Aorta (tissue), 5 donors: ENCODE data around the gene BTG4. TPM values are rescaled to one million over a fixed set of nuclear protein-coding genes. Genes with fewer than 3 reads are reported as not detected.

Source experiments
- ATAC-seq: fragments of 200-7000 bp; cut with Tn5 transposase; one replicate; pipeline ENCODE4 v1.9.1; 2022; ENCODE audit warnings: moderate library complexity; ENCODE audit not compliant: low FRiP score
- DNase-seq, 2 donors: peaks; one replicate each; pipeline ENCODE4 v3.0.0-alpha.2; 2020
- H3K27ac ChIP-seq, 2 donors: one replicate each; pipeline ENCODE4 v1.5.1; 2013; ENCODE audit warnings: low read length in 2 of 2, mild to moderate bottlenecking in 2 of 2, moderate library complexity in 2 of 2, control low read depth in 1 of 2, inconsistent platforms in 1 of 2, low read depth in 1 of 2
- H3K27me3 ChIP-seq, 2 donors: one replicate each; pipeline ENCODE4 v1.6.1; 2013; ENCODE audit warnings: control low read depth in 1 of 2, low read length in 1 of 2, mild to moderate bottlenecking in 1 of 2, moderate library complexity in 1 of 2; ENCODE audit not compliant: insufficient read depth in 2 of 2, control insufficient read depth in 1 of 2
- H3K36me3 ChIP-seq, 2 donors: one replicate each; pipeline ENCODE4 v1.6.1; 2013; ENCODE audit warnings: control low read depth in 1 of 2, low read length in 1 of 2, mild to moderate bottlenecking in 1 of 2; ENCODE audit not compliant: insufficient read depth in 2 of 2, control insufficient read depth in 1 of 2
- H3K4me1 ChIP-seq, 2 donors: one replicate each; pipeline ENCODE4 v1.6.1; 2013; ENCODE audit warnings: low read length in 2 of 2, control low read depth in 1 of 2, mild to moderate bottlenecking in 1 of 2, moderate library complexity in 1 of 2; ENCODE audit not compliant: insufficient read depth in 2 of 2, control insufficient read depth in 1 of 2
- H3K4me3 ChIP-seq, 2 donors: one replicate each; pipeline ENCODE4 v1.5.1; 2013; ENCODE audit warnings: low read length in 2 of 2, control low read depth in 1 of 2, mild to moderate bottlenecking in 1 of 2
- H3K9me3 ChIP-seq: one replicate; pipeline ENCODE4 v1.6.1; 2013; ENCODE audit warnings: mild to moderate bottlenecking, low read length; ENCODE audit not compliant: control insufficient read depth
- WGBS, 2 donors: extraction: QIAGEN DNeasy Blood & Tissue Kit; methylation state at CpG; one replicate each; pipeline ENCODE4 v1.1.7; 2013; 5-methylcytosine and 5-hydroxymethylcytosine counted together
- intact Hi-C, 2 donors: fragments of 100-400 bp; cut with DNase I; formaldehyde crosslinking; loops; one replicate each; pipeline versions ENCODE4 v1.14.2 to v1.15.0; 2022
- polyA plus RNA-seq, 2 donors: library from polyadenylated mRNA; stranded (reverse); fragments of 200-250 nt; gene quantifications; one replicate each; pipeline ENCODE4 v1.2.3, GENCODE V29; 2013
- total RNA-seq, 2 donors: library from RNA; stranded (reverse); fragmentation: NEBNext Ultra II Directional; extraction: Animal tissue kit (Norgen Biotek cat#: 25700); gene quantifications; one replicate each; pipeline ENCODE4 v1.2.1, GENCODE V29; 2021
- donor health status: healthy with polysubstance abuse.
- donor health status: Bipolar disorder and iron deficiency.
- donor health status: DM: no; HTN: no; CAD: no.
- donor health status: DM: no; HTN: no; CAD: no.
- donor health status: DM: yes; HTN: yes; CAD: no.

BTG4 gene
- total and polyA plus RNA-seq, 4 donors: not detected

GRCh38 chr11:111449696-111450479, 62.3 kb downstream of the BTG4 start:
- DNase-seq: no peak
- no peaks in the 10 kb centered on the region for H3K36me3 ChIP-seq
- 91 to 95% methylated on average over 4 of the region's 4 CpGs for WGBS, 2 donors

DNA sequence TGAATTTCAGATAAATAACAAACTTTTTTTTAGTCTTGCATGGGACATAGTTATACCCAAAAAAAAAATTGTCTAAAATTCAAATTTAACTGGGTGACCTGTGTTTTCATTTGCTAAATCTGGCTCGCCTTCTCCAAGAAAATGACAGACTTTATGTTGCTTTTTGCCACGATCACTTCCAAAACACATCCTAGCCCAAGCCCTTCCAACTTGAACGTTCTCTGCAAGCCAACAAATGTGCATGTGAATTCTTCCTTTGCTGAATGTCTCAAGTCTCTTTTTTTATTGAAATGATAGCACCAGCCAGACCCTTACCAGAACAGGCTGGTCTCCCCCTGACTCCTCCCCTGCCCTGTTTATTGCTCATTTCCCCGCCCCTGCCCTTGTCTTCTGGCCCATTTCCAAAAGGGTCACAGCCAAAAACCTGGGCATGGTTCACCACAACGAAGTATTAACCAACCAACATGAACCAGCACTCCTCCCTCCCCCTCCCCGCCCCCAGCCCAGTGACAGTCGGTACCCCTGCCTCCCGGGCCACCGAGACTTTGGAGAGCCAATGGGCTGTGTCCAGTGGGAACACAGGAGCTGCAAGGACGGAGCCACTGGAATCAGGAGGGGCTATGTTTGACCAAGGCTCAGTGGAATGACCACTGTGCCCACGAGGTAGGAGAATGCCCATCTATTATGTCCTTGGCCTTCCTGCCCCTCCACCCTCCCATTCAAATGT, 63.2 kb downstream of the BTG4 start:
- no peaks in the 10 kb centered on the region for H3K9me3 ChIP-seq
- no peaks in the 10 kb centered on the region for H3K27me3 ChIP-seq
- H3K27ac ChIP-seq: no peak overlapping the region
- intact Hi-C loops: loop anchor here in 1 of 2 donors (10.0 kb wide), 1 partner anchor 1244 kb away; no protein-coding TSS in a partner anchor
- H3K4me1 ChIP-seq: no peaks in the 10 kb centered on the region
- DNase-seq: no peak
- ATAC-seq: no peak
- H3K4me3 ChIP-seq: no peak overlapping the region
- H3K36me3 ChIP-seq: no peaks in the 10 kb centered on the region
- 22 to 27% methylated on average over 11 of the region's 11 CpGs for WGBS, 2 donors

More at GRCh38 chr11:111449696-111450479, 62.3 kb downstream of the BTG4 start:
- H3K27me3 ChIP-seq: no peaks in the 10 kb centered on the region
- intact Hi-C loops: loop anchor here in 1 of 2 donors (10.0 kb wide), 1 partner anchor 1245 kb away; no protein-coding TSS in a partner anchor
- no peak for ATAC-seq
- no peak overlapping the region for H3K4me3 ChIP-seq
- no peak overlapping the region for H3K27ac ChIP-seq
- H3K4me1 ChIP-seq: no peaks in the 10 kb centered on the region
- no peaks in the 10 kb centered on the region for H3K9me3 ChIP-seq

DNA sequence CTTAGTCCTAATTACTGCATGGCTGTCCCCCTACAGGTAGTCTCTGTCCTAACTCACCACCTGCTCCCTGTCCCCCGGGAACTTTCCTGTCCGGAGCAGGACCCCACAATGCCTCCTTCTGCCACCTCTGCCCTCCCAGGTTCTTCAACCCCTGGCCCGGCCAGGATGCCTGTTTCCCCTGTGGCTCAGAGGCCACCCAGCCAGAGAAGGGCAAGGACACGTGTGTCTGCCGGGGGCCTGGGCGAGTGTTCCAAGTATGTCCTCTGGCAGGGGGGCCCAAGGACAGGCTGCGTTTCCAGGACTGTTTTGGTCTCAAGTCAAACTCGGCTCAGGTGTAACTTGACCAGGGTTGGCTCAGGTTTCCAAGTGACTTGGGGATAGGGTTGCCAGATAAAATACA, 63.8 kb downstream of the BTG4 start:
- Histone ChIP-seq H3K27me3 (no peaks in the 10 kb centered on the region), H3K36me3 (no peaks in the 10 kb centered on the region), H3K9me3 (no peaks in the 10 kb centered on the region), H3K4me3 (no peak overlapping the region), H3K4me1 (no peaks in the 10 kb centered on the region), H3K27ac (no peak overlapping the region)
- ATAC-seq (no peak), DNase-seq (no peak)
- 23 to 25% methylated on average over 8 of the region's 8 CpGs for WGBS, 2 donors
- intact Hi-C loops: loop anchor here in 1 of 2 donors (10.0 kb wide), 1 partner anchor 1244 kb away; no protein-coding TSS in a partner anchor

DNA sequence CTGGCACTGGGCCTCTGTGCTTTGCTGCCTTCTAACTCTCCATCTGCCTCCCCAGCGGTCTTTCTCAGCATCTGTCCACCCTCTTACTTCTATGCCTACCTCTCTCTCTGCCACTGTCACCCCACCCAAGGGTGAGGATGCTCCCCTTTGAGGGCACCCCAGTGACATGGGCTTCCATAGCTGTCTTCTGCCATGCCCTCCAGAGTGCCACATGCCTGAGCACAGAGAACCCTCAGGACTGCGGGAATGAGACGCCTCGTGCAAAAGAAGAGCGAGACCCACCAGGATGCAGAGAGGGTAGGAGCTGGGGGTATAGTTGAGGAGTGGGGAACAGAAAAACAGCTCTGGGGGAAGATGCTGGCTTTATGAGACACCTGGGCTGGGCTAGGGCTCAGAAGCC, 64.3 kb downstream of the BTG4 start:
- no peaks in the 10 kb centered on the region for H3K36me3 ChIP-seq
- H3K27ac ChIP-seq: no peak overlapping the region
- ATAC-seq: no peak
- H3K9me3 ChIP-seq: no peaks in the 10 kb centered on the region
- no peak for DNase-seq
- H3K4me1 ChIP-seq: no peaks in the 10 kb centered on the region
- intact Hi-C loops: loop anchor here in 1 of 2 donors (2.0 to 10.0 kb wide), 2 partner anchors 165 to 1243 kb away; no protein-coding TSS in a partner anchor
- no peak overlapping the region for H3K4me3 ChIP-seq
- H3K27me3 ChIP-seq: no peaks in the 10 kb centered on the region
- 91% methylated on average over 5 of the region's 5 CpGs for WGBS, 2 donors

- no peak overlapping the region for H3K27ac ChIP-seq
- no peak for ATAC-seq
- H3K36me3 ChIP-seq: no peaks in the 10 kb centered on the region
- H3K4me3 ChIP-seq: no peak overlapping the region
- no peaks in the 10 kb centered on the region for H3K9me3 ChIP-seq
- no peaks in the 10 kb centered on the region for H3K27me3 ChIP-seq
- no peaks in the 10 kb centered on the region for H3K4me1 ChIP-seq
- intact Hi-C loops: loop anchor here in 1 of 2 donors (2.0 to 10.0 kb wide), 2 partner anchors 164 to 1242 kb away; no protein-coding TSS in a partner anchor
- 71 to 74% methylated on average over 4 of the region's 4 CpGs for WGBS, 2 donors
- no peak for DNase-seq
Observed at GRCh38 chr11:111447112-111447471, 65.1 kb downstream of the BTG4 start.

GRCh38 chr11:111446404-111447111, 65.6 kb downstream of the BTG4 start:
- DNase-seq (peak in 1 of 2 donors; percentile 85), ATAC-seq (peak; percentile 88)
- no peaks in the 10 kb centered on the region for H3K4me1 ChIP-seq
- H3K9me3 ChIP-seq: no peaks in the 10 kb centered on the region
- H3K36me3 ChIP-seq: no peaks in the 10 kb centered on the region
- no peak overlapping the region for H3K27ac ChIP-seq
- H3K4me3 ChIP-seq: no peak overlapping the region
- WGBS, 2 donors: 50 to 52% methylated on average over 5 of the region's 5 CpGs
- no peaks in the 10 kb centered on the region for H3K27me3 ChIP-seq
- intact Hi-C loops: loop anchor here (1.0 to 10.0 kb wide), 3 partner anchors 163 to 1242 kb away; no protein-coding TSS in a partner anchor

DNA sequence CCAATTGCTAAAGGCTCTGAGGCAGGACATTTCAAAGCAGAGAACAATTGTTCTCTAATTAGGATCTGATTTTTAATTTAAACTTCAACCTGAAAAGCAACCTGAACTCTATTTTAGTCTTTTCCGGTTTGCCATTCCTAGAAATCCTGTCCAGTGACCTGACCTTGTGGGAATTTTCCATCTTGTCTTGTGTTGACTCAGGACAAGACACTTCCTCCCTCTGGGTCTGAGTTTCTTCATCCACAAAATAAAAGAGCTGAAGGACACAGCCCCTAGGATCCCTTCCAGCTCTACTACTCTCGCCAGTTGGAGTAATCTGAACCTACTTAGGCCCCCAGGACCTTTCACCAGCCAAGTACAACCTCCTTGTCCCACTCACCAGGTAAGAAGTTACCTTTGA, 66.6 kb downstream of the BTG4 start:
- intact Hi-C loops: loop anchor here in 1 of 2 donors (10.0 kb wide), 1 partner anchor 1241 kb away; no protein-coding TSS in a partner anchor
- no peaks in the 10 kb centered on the region for H3K4me1 ChIP-seq
- H3K27ac ChIP-seq: no peak overlapping the region
- WGBS, 2 donors: 81 to 87% methylated on average over 2 of the region's 2 CpGs
- no peaks in the 10 kb centered on the region for H3K27me3 ChIP-seq
- H3K36me3 ChIP-seq: no peaks in the 10 kb centered on the region
- ATAC-seq (no peak), DNase-seq (no peak)
- no peak overlapping the region for H3K4me3 ChIP-seq
- no peaks in the 10 kb centered on the region for H3K9me3 ChIP-seq
